Peyer's patch (tissue), 4 donors: ENCODE measurements around the gene CCDC63. TPM values are rescaled to one million over a fixed set of nuclear protein-coding genes. Genes with fewer than 3 reads are reported as not detected.

Experiments used
- DNase-seq, 3 donors: peaks; one replicate each; pipeline ENCODE4 v3.0.0-alpha.2; 2017 to 2019
- H3K27ac ChIP-seq, 4 donors: fragments of 200-600 bp; sonication (generic); one replicate each; pipeline ENCODE4 v1.5.1; 2016 to 2019
- H3K27me3 ChIP-seq, 2 donors: fragments of 200-600 bp; sonication (generic); one replicate each; pipeline ENCODE4 v1.5.1; 2019
- H3K36me3 ChIP-seq, 3 donors: fragments of 200-600 bp; sonication (generic); one replicate each; pipeline ENCODE4 v1.5.1; 2016 to 2019
- H3K4me1 ChIP-seq, 4 donors: fragments of 200-600 bp; sonication (generic); one replicate each; pipeline ENCODE4 v1.5.1; 2016 to 2019
- H3K4me3 ChIP-seq, 4 donors: fragments of 200-600 bp; sonication (generic); 1 replicate in 3 of 4; 2 replicates in 1 of 4; pipeline ENCODE4 v1.5.1; 2016 to 2019; ENCODE audit warnings: mild to moderate bottlenecking in 1 of 4
- H3K9me3 ChIP-seq, 4 donors: fragments of 200-600 bp; sonication (generic); one replicate each; pipeline ENCODE4 v1.5.1; 2016 to 2019; ENCODE audit warnings: mild to moderate bottlenecking in 1 of 4
- CTCF ChIP-seq, 6 experiments: fragments of 450-650 bp in 4 of 6; fragments of 200-600 bp in 2 of 6; sonication (generic) in 1 of 6; IDR thresholded peaks; one replicate each; pipeline ENCODE4 v1.5.1; 2017 to 2019; ENCODE audit warnings: antibody characterized with exemption in 6 of 6, mild to moderate bottlenecking in 3 of 6, moderate library complexity in 1 of 6
- POLR2A ChIP-seq, 2 donors: fragments of 450-650 bp; IDR thresholded peaks; one replicate each; pipeline ENCODE4 v1.5.1; 2017; ENCODE audit warnings: antibody characterized with exemption in 2 of 2, mild to moderate bottlenecking in 2 of 2, moderate library complexity in 2 of 2
- total RNA-seq, 4 donors: library from RNA; depleted of rRNA; stranded (reverse); fragments of >200 nt; gene quantifications; one replicate each; pipeline ENCODE4 v1.1.0, GENCODE V29; 2016

Gene CCDC63
- total RNA-seq, 4 donors from 2014 or later, result not detected

- H3K36me3 ChIP-seq, result no peaks in the 10 kb centered on the region
Measured at GRCh38 chr12:110930348-110931314, 83.8 kb downstream of the CCDC63 start.

GRCh38 chr12:110931315-110931728, 84.5 kb downstream of the CCDC63 start:
- no peak for TF ChIP-seq POLR2A (IDR thresholded peaks at IDR 0.05)
- no peak for TF ChIP-seq CTCF (IDR thresholded peaks at IDR 0.05)

More at GRCh38 chr12:110930348-110931314, 83.8 kb downstream of the CCDC63 start:
- no peaks in the 10 kb centered on the region for H3K4me1 ChIP-seq
- H3K27me3 ChIP-seq, result no peaks in the 10 kb centered on the region
- DNase-seq, result no peak
- H3K4me3 ChIP-seq, result no peak overlapping the region
- TF ChIP-seq POLR2A (IDR thresholded peaks at IDR 0.05) (no peak), CTCF (IDR thresholded peaks at IDR 0.05) (no peak)
- no peaks in the 10 kb centered on the region for H3K9me3 ChIP-seq
- no peak overlapping the region for H3K27ac ChIP-seq

GRCh38 chr12:110932046-110932445, 85.3 kb downstream of the CCDC63 start:
- no peak for DNase-seq
- Histone ChIP-seq H3K4me3 (no peak overlapping the region), H3K27me3 (no peaks in the 10 kb centered on the region), H3K4me1 (no peaks in the 10 kb centered on the region), H3K36me3 (no peaks in the 10 kb centered on the region), H3K9me3 (no peaks in the 10 kb centered on the region), H3K27ac (no peak overlapping the region)
- TF ChIP-seq POLR2A (IDR thresholded peaks at IDR 0.05) (no peak), CTCF (IDR thresholded peaks at IDR 0.05) (no peak)

More at GRCh38 chr12:110931315-110931728, 84.5 kb downstream of the CCDC63 start:
- H3K9me3 ChIP-seq, result no peaks in the 10 kb centered on the region
- H3K27me3 ChIP-seq, result no peaks in the 10 kb centered on the region
- H3K36me3 ChIP-seq, result no peaks in the 10 kb centered on the region
- DNase-seq, result no peak
- H3K4me3 ChIP-seq, result no peak overlapping the region
- no peak overlapping the region for H3K27ac ChIP-seq
- H3K4me1 ChIP-seq, result no peaks in the 10 kb centered on the region

GRCh38 chr12:110933326-110933974, 86.7 kb downstream of the CCDC63 start:
- H3K27ac ChIP-seq, result no peak overlapping the region
- no peaks in the 10 kb centered on the region for H3K27me3 ChIP-seq
- TF ChIP-seq POLR2A (IDR thresholded peaks at IDR 0.05) (no peak), CTCF (IDR thresholded peaks at IDR 0.05) (no peak)
- no peak overlapping the region for H3K4me3 ChIP-seq
- H3K36me3 ChIP-seq, result no peaks in the 10 kb centered on the region
- no peaks in the 10 kb centered on the region for H3K9me3 ChIP-seq
- DNase-seq, result no peak
- H3K4me1 ChIP-seq, result no peaks in the 10 kb centered on the region

- no peak for DNase-seq
- no peak overlapping the region for H3K4me3 ChIP-seq
- H3K9me3 ChIP-seq, result no peaks in the 10 kb centered on the region
- no peak overlapping the region for H3K27ac ChIP-seq
- TF ChIP-seq POLR2A (IDR thresholded peaks at IDR 0.05), result no peak
- no peak for TF ChIP-seq CTCF (IDR thresholded peaks at IDR 0.05)
- no peaks in the 10 kb centered on the region for H3K4me1 ChIP-seq
- H3K27me3 ChIP-seq, result no peaks in the 10 kb centered on the region
- H3K36me3 ChIP-seq, result no peaks in the 10 kb centered on the region
Measured at GRCh38 chr12:110934093-110934852, 87.5 kb downstream of the CCDC63 start.
